GM23248 (cell line): ENCODE results near the gene C9.

ENCODE experiments used
- EZH2 ChIP-seq: fragments of 200-600 bp; sonication (generic); IDR thresholded peaks from 2 replicates; pipeline ENCODE4 v1.6.1; 2018; ENCODE audit warnings: antibody characterized with exemption, mild to moderate bottlenecking; ENCODE audit not compliant: insufficient read depth, poor library complexity, severe bottlenecking
- EZH2phosphoT487 ChIP-seq: fragments of 200-600 bp; sonication (generic); IDR thresholded peaks from 2 replicates; pipeline ENCODE4 v1.6.1; 2018; ENCODE audit warnings: antibody characterized with exemption, moderate library complexity, mild to moderate bottlenecking, low read depth; ENCODE audit not compliant: insufficient read depth

- TF ChIP-seq EZH2 (no peak), EZH2phosphoT487 (no peak)
These were observed 26.6 kb upstream of the C9 start for GRCh38 chr5:39390945-39391344.
